Measurements from ENCODE around the gene CTSG. TPM values are rescaled to one million over a fixed set of nuclear protein-coding genes. Genes with fewer than 3 reads are reported as not detected.
"Not testable (repeated sequence)": the region's sequence is repeated elsewhere in the genome, so short reads cannot be mapped to it uniquely, and the experiment has no call there.

Gene CTSG
- total and polyA plus RNA-seq, 7 donors: 0.67 to 8.6 (median 3.0) TPM; not detected in 2

GRCh38 chr14:24597403-24597802 is 21.4 kb upstream of the CTSG start:
- Histone ChIP-seq H3K4me3 (no peak overlapping the region), H3K4me1 (no peaks in the 10 kb centered on the region), H3K27ac (no peak overlapping the region), H3K9me3 (peaks cover 0 to 3% (median 1%) of the 10 kb centered on the region in 4 donors), H3K27me3 (no peaks in the 10 kb centered on the region), H3K36me3 (no peaks in the 10 kb centered on the region)
- intact Hi-C loops (cut with DNase I): no loop called here
- DNase-seq: no peak
- TF ChIP-seq POLR2AphosphoS5 (IDR thresholded peaks at IDR 0.05) (no peak), CTCF (IDR thresholded peaks at IDR 0.05) (no peak), POLR2A (IDR thresholded peaks at IDR 0.05) (no peak), EP300 (IDR thresholded peaks at IDR 0.05) (no peak)

GRCh38 chr14:24595073-24595808 is 19.2 kb upstream of the CTSG start:
- H3K36me3 ChIP-seq: no peaks in the 10 kb centered on the region
- 70 to 85% methylated on average over 3 of the region's 3 CpGs for WGBS, 2 donors
- no peak for DNase-seq

GRCh38 chr14:24591004-24591403 is 15.0 kb upstream of the CTSG start:
- H3K27ac ChIP-seq; H3K9me3 ChIP-seq; H3K36me3 ChIP-seq; DNase-seq; H3K4me3 ChIP-seq; H3K4me1 ChIP-seq; H3K27me3 ChIP-seq; intact Hi-C loops (cut with DNase I): not testable (repeated sequence)
- WGBS, 2 donors: 89 to 92% methylated on average over 2 of the region's 2 CpGs

More at GRCh38 chr14:24595073-24595808, 19.2 kb upstream of the CTSG start:
- H3K9me3 ChIP-seq: peaks cover 0 to 3% (median 1%) of the 10 kb centered on the region in 4 donors
- H3K4me1 ChIP-seq: no peaks in the 10 kb centered on the region
- H3K4me3 ChIP-seq: no peak overlapping the region
- no peaks in the 10 kb centered on the region for H3K27me3 ChIP-seq
- TF ChIP-seq CTCF (IDR thresholded peaks at IDR 0.05) (no peak), EP300 (IDR thresholded peaks at IDR 0.05) (no peak), POLR2AphosphoS5 (IDR thresholded peaks at IDR 0.05) (no peak), POLR2A (IDR thresholded peaks at IDR 0.05) (no peak)
- H3K27ac ChIP-seq: no peak overlapping the region
- intact Hi-C loops (cut with DNase I): no loop called here

- WGBS, 2 donors: 88 to 90% methylated on average over 3 of the region's 3 CpGs
Observed at GRCh38 chr14:24584402-24584801, 8.4 kb upstream of the CTSG start.

DNA sequence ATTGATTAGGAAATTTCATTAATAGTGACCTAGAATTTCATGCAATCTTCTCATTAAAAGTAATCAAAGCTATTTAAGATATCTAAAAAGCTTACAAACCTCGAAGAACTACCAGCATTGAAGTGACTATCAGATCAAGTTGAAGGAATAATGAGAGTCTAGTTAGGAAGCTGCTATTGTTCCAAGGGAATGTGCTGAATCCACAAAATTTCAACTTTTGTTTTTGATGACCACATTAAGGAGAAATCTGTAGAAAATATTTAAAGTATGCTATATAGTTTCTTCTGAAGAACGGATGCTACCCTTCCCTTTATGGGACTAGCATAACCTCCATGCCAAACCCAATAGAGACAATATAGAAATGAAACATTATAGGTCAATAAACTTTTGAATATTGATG is 2.5 kb upstream of the CTSG start:
- DNase-seq: no peak
- H3K4me1 ChIP-seq: no peaks in the 10 kb centered on the region
- intact Hi-C loops (cut with DNase I): no loop called here
- H3K27me3 ChIP-seq: no peaks in the 10 kb centered on the region
- TF ChIP-seq POLR2A (IDR thresholded peaks at IDR 0.05) (no peak), CTCF (IDR thresholded peaks at IDR 0.05) (no peak)
- H3K9me3 ChIP-seq: peaks cover 0 to 2% (median 0%) of the 10 kb centered on the region in 4 donors
- H3K27ac ChIP-seq: no peak overlapping the region
- WGBS, 2 donors: 77 to 80% methylated on average over 2 of the region's 2 CpGs
- no peak overlapping the region for H3K4me3 ChIP-seq
- H3K36me3 ChIP-seq: no peaks in the 10 kb centered on the region

More at GRCh38 chr14:24584402-24584801, 8.4 kb upstream of the CTSG start:
- intact Hi-C loops (cut with DNase I); DNase-seq; H3K4me1 ChIP-seq; H3K36me3 ChIP-seq; H3K9me3 ChIP-seq; H3K27me3 ChIP-seq; H3K4me3 ChIP-seq; H3K27ac ChIP-seq: not testable (repeated sequence)

- WGBS, 2 donors: 67 to 78% methylated on average over 5 of the region's 5 CpGs
- no peaks in the 10 kb centered on the region for H3K4me1 ChIP-seq
- H3K27ac ChIP-seq: no peak overlapping the region
- H3K36me3 ChIP-seq: no peaks in the 10 kb centered on the region
- no peak for TF ChIP-seq POLR2AphosphoS5 (IDR thresholded peaks at IDR 0.05)
- no peak for TF ChIP-seq EP300 (IDR thresholded peaks at IDR 0.05)
- no peak for TF ChIP-seq POLR2A (IDR thresholded peaks at IDR 0.05)
- no peak for TF ChIP-seq CTCF (IDR thresholded peaks at IDR 0.05)
- intact Hi-C loops (cut with DNase I): no loop called here
- no peak for DNase-seq
- no peaks in the 10 kb centered on the region for H3K27me3 ChIP-seq
- H3K9me3 ChIP-seq: no peaks in the 10 kb centered on the region
- no peak overlapping the region for H3K4me3 ChIP-seq
Observed at GRCh38 chr14:24576771-24577170, 721 bp upstream of the CTSG start.
